ACC112 (cell line): ENCODE results near the gene PITRM1.

Source experiments
- H2AFZ ChIP-seq: fragments of 200-600 bp; sonication (generic); one replicate; pipeline ENCODE4 v1.6.0; 2017; ENCODE audit warnings: antibody characterized with exemption, low read length; ENCODE audit not compliant: unreplicated experiment
- H3K27ac ChIP-seq: fragments of 200-600 bp; sonication (generic); 2 replicates; pipeline ENCODE4 v1.5.1; 2014; ENCODE audit warnings: low read depth, mild to moderate bottlenecking, antibody characterized with exemption, low read length, moderate library complexity
- H3K27me3 ChIP-seq: fragments of 200-600 bp; sonication (generic); 2 replicates; pipeline ENCODE4 v1.6.1; 2014; ENCODE audit warnings: mild to moderate bottlenecking, antibody characterized with exemption, low read length, moderate library complexity, mixed read lengths; ENCODE audit not compliant: insufficient read depth
- H3K36me3 ChIP-seq: fragments of 200-600 bp; sonication (generic); 2 replicates; pipeline ENCODE4 v1.6.1; 2016; ENCODE audit warnings: mild to moderate bottlenecking, antibody characterized with exemption, low read length, moderate library complexity, mixed read lengths; ENCODE audit not compliant: insufficient read depth
- H3K4me1 ChIP-seq: fragments of 200-600 bp; sonication (generic); one replicate; pipeline ENCODE4 v1.6.1; 2016; ENCODE audit warnings: low read length, mixed read lengths; ENCODE audit not compliant: insufficient read depth, unreplicated experiment, control insufficient read depth
- H3K4me3 ChIP-seq: fragments of 200-600 bp; sonication (generic); 2 replicates; pipeline ENCODE4 v1.5.1; 2014; ENCODE audit warnings: mild to moderate bottlenecking, low read depth, low read length
- H3K79me2 ChIP-seq: fragments of 200-600 bp; sonication (generic); one replicate; pipeline ENCODE4 v1.6.0; 2016; ENCODE audit warnings: low read length; ENCODE audit not compliant: control insufficient read depth, unreplicated experiment, insufficient read depth

PITRM1 gene

DNA sequence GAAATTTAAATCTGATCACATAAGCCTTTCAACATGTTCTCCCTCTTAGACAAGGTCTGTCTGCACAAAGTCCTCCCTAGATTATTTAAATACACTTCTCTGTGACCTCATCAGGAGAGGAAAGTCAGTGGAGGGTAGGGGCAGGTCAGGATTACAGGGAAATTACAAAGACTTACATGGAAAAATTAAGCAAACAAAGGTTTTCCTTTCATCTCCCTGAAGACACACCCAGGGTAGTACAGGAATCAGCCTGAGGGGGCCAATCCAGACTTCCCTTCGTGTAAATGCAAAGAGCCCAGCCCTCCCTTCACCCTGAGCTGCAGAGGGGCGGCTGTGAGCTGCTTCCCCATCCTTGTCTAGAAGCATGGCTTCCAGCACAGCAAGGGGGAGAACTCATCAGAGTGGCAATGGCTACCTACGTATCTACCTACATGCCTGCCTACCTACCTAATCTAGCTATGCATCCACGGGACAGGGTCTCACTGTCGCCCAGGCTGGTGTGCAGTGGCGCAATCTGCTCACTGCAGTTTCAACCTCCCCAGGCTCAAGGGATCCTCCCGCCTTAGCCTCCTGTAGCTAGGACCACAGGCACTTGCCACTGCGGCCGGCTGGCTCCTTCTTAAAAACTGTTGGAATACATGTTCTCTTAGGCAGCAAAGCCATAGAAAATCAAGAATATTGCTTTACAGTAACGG is 33.2 kb downstream of the PITRM1 start:
- Histone ChIP-seq H3K4me1 (no peaks in the 10 kb centered on the region), H3K36me3 (peaks cover 44% of the 10 kb centered on the region), H3K4me3 (no peak overlapping the region), H3K79me2 (no peaks in the 10 kb centered on the region), H2AFZ (no peak overlapping the region), H3K27me3 (no peaks in the 10 kb centered on the region), H3K27ac (no peak overlapping the region)

DNA sequence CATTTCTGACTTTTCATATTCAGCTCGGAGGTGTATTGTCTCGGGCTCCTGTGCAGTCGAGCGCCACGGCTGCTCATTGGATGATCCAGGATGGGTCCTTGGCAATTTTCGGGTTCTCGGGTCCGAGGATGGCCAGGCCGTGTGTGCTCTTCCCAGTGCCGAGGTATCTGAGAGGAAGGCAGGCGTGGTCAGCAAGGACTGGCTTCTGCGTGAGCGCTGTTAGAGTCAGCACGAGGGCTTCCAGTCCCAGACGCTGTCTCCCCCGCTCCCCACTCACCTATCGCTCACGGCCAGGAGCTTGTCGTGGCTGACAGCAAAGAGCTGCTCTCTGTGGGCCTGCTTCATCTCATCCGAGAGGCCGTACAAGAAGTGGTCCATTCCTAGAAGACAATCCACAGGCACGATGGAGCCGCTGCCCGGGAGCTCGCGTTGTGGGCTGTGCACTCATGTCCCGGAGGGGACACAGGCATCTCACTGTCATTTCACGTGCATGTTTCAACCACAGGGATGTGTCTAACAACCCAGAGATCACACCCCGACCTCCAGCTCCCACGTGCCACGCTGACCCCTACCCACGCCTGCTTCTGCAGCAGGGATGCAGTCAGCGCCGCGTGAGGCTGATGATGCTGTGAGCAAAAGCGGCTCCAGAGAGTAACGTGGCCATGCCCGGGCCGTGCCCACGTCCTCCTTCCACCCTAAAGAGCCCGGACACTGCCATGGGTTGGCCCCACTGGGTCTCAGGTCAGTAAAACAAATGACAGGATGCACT is 34.4 kb downstream of the PITRM1 start:
- Histone ChIP-seq H3K4me1 (no peaks in the 10 kb centered on the region), H3K4me3 (no peak overlapping the region), H3K27ac (no peak overlapping the region), H3K79me2 (no peaks in the 10 kb centered on the region), H2AFZ (no peak overlapping the region), H3K27me3 (no peaks in the 10 kb centered on the region), H3K36me3 (peaks cover 52% of the 10 kb centered on the region)

DNA sequence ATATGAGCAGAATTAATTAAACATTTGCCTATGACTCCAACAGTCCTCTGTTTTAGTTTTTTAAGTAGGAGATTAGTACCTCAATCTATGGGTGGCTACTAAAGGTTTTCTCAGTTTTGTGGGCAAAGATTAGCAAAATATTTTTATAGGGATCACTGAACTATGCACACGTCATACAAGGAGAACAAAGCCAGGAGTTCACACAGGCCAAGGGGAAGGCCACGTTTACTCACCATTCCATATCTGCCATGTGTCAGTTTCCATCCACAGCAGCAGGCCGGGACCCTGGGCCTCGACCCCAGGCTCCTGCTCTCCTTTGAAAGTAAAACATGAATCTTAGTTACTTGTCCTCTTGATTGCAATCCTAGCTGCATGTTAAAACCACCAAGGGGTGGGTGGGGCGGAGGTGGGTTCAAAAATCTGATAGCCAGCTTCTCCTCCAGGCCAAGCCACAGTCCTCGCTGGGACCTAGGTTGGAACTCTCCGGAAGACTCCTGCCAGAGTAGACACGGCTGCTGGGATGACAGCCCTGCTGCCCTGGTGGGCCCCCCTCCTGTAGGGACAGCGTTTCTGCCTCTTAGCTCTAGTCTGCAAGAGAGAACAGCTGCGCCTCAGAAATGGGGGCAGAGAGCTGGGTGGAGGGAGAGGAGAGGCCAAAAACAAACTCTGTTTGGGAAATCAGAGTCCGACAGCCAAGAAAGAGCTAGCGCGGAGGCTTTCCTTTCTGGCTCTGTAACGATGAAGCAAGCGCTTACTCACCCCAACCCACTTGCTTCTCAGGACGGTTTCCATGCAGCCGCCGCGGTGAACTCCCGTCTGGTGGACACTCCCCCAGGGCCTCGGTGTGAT is 35.6 kb downstream of the PITRM1 start:
- Histone ChIP-seq H2AFZ (no peak overlapping the region), H3K27ac (peak overlapping the region; percentile 46; the same call in 1 of the 2 replicates), H3K4me1 (peaks cover 5% of the 10 kb centered on the region), H3K36me3 (peaks cover 57% of the 10 kb centered on the region), H3K4me3 (no peak overlapping the region), H3K27me3 (no peaks in the 10 kb centered on the region), H3K79me2 (no peaks in the 10 kb centered on the region)

DNA sequence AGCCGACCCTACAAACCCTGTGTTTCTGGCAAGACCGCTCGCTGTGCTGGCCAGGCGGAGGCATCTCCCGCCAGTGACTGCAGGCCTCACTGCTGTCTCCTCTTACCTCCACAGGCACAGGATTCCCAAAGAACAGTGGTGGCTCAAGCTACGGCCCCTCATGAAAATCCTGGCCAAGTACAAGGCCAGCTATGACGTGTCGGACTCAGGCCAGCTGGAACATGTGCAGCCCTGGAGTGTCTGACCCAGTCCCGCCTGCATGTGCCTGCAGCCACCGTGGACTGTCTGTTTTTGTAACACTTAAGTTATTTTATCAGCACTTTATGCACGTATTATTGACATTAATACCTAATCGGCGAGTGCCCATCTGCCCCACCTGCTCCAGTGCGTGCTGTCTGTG is 36.2 kb downstream of the PITRM1 start:
- Histone ChIP-seq H3K36me3 (peaks cover 60% of the 10 kb centered on the region), H3K4me1 (peaks cover 5% of the 10 kb centered on the region), H3K27ac (peak overlapping the region; percentile 31; the same call in 1 of the 2 replicates)

DNA sequence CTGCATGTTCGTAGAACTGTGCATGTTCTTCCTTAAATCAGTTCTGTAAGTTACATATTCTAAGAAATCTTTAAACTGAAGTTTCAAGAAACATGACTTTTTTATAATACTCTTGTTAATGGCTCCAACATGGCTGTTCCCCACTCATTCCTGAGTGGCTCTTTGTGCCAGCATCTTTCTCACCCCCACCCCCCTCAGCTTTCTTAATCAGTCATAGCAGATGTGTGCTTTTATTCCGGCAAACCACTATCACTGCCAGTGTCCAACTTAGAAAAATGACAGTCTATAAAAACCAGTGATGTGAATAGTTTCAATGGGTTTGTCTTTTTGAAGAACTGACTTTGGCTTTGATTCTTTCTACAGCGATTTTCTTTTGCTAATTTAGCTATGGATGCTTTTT is 37.6 kb downstream of the PITRM1 start:
- Histone ChIP-seq H3K27ac (no peak overlapping the region), H3K79me2 (no peaks in the 10 kb centered on the region), H3K27me3 (no peaks in the 10 kb centered on the region), H3K4me3 (no peak overlapping the region), H3K4me1 (peaks cover 5% of the 10 kb centered on the region), H3K36me3 (peaks cover 57% of the 10 kb centered on the region), H2AFZ (no peak overlapping the region)

More for the DNA sequence above, 36.2 kb downstream of the PITRM1 start:
- Histone ChIP-seq H3K4me3 (no peak overlapping the region), H2AFZ (no peak overlapping the region), H3K27me3 (no peaks in the 10 kb centered on the region), H3K79me2 (no peaks in the 10 kb centered on the region)

DNA sequence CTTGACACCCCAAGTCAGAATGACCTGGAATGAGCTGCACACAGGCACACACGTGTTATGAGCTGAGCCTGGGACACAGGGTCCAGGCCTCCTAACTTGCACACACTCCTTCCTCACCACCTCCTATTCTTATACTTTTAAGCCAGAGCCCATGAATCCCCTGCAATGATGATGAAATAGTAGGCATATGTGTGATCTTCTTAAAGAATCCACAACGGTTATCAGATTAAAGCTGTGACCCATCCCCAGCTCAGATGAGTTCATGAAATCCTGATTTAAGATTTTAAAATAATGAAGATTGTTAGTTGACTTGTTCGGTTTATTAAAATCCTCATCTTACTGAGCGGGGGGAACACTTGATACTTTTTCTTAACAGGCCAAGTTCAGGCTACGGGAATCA is 38.6 kb downstream of the PITRM1 start:
- H3K36me3 ChIP-seq = peaks cover 55% of the 10 kb centered on the region
- no peaks in the 10 kb centered on the region for H3K79me2 ChIP-seq
- H3K4me1 ChIP-seq = peaks cover 5% of the 10 kb centered on the region
- 0 out of 2 replicates have a peak overlapping the region, but pooled peaks have one; percentile 2 for H3K27ac ChIP-seq
- no peak overlapping the region for H2AFZ ChIP-seq
- no peak overlapping the region for H3K4me3 ChIP-seq
- no peaks in the 10 kb centered on the region for H3K27me3 ChIP-seq

DNA sequence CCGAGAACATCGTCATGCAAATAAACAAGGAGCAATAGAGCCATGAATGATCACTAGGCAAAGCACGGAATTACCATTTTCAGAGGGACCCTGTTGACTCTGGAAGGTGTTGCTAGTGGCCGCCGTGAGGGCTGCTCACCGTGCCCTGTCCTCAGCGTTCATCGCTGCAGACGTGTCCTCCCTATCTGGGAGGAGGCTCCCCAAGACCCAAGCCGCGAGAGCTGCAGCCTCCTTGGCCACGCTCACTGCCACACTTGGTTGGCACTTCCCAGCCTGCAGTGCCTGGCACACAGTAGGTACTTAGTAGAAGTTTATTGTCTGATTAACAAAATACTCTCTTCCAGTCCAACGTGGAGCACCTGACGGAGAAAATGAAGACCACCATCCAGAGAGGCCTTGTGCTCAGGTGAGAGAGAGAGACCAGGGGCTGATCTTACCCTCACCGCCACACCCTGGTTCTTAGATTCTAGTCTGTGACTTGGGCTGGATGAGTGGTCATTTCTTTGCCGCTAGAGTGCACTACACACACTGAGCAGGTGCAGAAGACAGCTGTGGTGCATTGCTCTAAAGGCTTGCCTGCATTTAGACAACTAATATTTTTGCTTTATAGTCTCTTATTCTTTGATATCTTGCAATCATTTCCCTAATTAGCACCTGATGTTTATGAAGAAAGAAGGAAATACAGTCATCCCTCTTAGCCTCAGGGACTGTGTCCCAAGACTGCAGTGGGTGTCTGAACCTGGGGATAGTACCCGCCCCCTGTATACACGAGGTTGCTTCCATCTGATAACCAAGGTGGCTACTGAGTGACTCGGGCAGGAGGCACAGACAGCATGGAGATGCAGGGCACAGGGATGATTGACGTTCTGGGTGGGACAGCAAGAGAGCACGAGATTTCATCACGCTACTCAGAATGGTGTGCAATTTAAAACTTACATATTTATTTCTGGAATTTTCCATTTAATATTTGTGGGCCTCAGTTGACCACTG is 40.3 kb downstream of the PITRM1 start:
- H3K4me1 ChIP-seq = peaks cover 5% of the 10 kb centered on the region
- H3K4me3 ChIP-seq = no peak overlapping the region
- H3K27ac ChIP-seq = peak overlapping the region; percentile 23; the same call in 1 of the 2 replicates
- no peaks in the 10 kb centered on the region for H3K79me2 ChIP-seq
- peaks cover 54% of the 10 kb centered on the region for H3K36me3 ChIP-seq
- H2AFZ ChIP-seq = no peak overlapping the region
- no peaks in the 10 kb centered on the region for H3K27me3 ChIP-seq

DNA sequence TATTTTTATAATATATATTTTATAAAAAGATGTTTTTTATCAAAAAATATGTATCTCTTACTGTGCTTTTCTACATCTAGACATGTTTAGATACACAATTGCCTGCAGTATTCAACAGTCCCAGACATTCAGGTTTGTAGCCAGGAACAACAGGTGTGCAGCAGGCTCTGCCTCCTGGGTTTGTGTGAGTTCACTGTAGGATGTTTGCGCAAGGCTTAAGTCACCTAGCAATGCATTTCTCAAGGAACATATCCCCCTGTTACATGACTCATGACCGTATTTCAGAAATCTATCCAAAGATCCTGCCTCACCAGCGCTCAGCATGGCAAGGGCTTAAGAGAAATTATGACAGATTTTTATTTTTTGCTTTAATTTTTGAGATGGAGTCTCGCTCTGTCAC is 41.5 kb downstream of the PITRM1 start:
- H3K27me3 ChIP-seq = no peaks in the 10 kb centered on the region
- no peak overlapping the region for H3K27ac ChIP-seq
- no peaks in the 10 kb centered on the region for H3K79me2 ChIP-seq
- H3K36me3 ChIP-seq = peaks cover 48% of the 10 kb centered on the region
- no peak overlapping the region for H2AFZ ChIP-seq
- no peak overlapping the region for H3K4me3 ChIP-seq
- H3K4me1 ChIP-seq = peaks cover 5% of the 10 kb centered on the region

DNA sequence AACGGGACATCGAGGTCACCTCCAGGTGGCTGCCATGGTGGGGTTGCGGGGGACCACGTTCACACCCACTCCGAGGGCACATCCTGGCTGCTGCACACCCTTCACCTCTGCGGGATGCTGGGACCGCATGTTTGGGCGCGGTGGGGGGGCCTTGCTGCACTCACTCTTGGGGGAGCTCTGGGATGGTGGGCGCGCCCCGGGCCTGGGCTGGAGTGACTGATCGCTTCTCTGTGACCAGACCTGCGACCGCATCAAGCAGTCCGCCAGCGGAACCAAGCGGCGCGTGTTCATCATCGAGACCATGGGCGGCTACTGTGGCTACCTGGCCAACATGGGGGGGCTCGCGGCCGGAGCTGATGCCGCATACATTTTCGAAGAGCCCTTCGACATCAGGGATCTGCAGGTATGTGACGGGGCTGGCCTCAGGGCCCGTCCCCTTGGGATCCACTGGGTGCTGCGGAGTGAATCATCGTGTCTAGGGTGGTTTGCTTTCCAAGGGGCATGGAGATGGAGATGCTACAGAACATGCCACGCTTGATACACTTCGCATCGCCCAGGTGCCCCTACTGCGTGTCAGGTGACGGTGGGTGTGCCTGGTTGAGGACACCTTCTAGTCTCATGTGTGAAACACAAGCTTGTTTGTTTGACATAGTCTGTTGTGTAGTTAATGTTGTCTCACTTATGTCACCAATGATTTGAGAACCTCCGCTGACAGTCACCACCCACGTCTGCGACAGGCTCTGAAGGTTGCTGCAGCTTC is 42.8 kb downstream of the PITRM1 start:
- peaks cover 42% of the 10 kb centered on the region for H3K36me3 ChIP-seq
- peaks cover 2% of the 10 kb centered on the region for H3K79me2 ChIP-seq
- H3K27me3 ChIP-seq = no peaks in the 10 kb centered on the region
- H3K4me1 ChIP-seq = peaks cover 5% of the 10 kb centered on the region
- no peak overlapping the region for H2AFZ ChIP-seq
- no peak overlapping the region for H3K27ac ChIP-seq
- no peak overlapping the region for H3K4me3 ChIP-seq
